NT2/D1 (cell line): ENCODE data around the gene GAB4.

Source experiments
- SUZ12 ChIP-seq: IDR thresholded peaks from 2 replicates; pipeline ENCODE4 v1.6.1; 2011; ENCODE audit not compliant: insufficient read length, insufficient read depth; ENCODE audit errors: extremely low read depth
- YY1 ChIP-seq: IDR thresholded peaks from 2 replicates; pipeline ENCODE4 v1.6.1; 2011; ENCODE audit not compliant: insufficient read length, insufficient read depth
- ZNF274 ChIP-seq: IDR thresholded peaks from 2 replicates; pipeline ENCODE4 v1.6.1; 2011; ENCODE audit warnings: mild to moderate bottlenecking, low read depth, low read length

DNA sequence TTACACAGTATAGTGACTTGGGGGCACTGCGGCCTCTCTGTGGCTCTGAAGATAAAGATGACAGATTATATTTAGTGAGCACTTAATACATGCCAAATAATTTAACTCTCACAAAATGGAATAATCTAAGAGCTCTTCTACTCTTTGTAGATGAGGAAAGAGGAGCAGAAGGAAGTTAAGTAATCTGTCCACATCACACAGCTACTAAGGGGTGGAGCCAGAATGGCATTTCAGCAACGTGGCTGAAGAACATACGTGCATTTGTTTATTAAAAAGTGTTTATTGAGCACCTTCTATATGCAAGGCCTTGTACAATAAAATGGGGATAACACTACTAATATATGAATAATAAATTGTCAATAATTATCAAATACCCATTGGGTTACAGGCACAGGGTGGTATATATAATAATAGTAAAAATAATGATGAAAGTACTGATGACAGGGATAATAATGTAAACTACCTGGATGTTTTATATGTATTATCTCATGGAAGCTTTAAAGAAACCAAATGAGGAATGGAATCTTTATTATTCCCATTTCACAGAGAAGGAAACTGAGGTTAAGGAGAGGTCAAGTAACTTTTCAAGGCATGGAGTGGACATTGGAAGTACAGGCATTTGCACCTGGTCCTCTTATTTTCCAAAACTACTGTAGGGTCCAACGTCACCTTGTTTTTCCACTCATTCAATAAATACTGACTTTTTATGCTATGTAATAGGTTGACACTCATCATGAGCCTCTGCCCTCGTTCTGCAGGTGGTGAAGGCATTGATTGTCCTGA, 38.7 kb upstream of the GAB4 start:
- TF ChIP-seq ZNF274 (no peak), SUZ12 (no peak), YY1 (no peak)
